ENCODE results near the gene GPR137.

Gene GPR137

GRCh38 chr11:64264371-64264852 lies 21.2 kb upstream of the GPR137 start:
- TF ChIP-seq MYC (IDR thresholded peaks at IDR 0.05; ENCODE audit: low read depth, low read length) (no peak), POLR2A (IDR thresholded peaks at IDR 0.05; ENCODE audit: extremely low read depth, insufficient read length) (no peak), MAX (IDR thresholded peaks at IDR 0.05; ENCODE audit: low read depth, low read length) (no peak), CTCF (IDR thresholded peaks at IDR 0.05; ENCODE audit: low read depth, low read length) (no peak)
- H3K4me3 ChIP-seq (ENCODE audit: low read depth, low read length) = no peak overlapping the region
- no peak for DNase-seq (ENCODE audit: low read depth)

- TF ChIP-seq MYC (IDR thresholded peaks at IDR 0.05; ENCODE audit: low read depth, low read length) (no peak), MAX (IDR thresholded peaks at IDR 0.05; ENCODE audit: low read depth, low read length) (no peak), CTCF (IDR thresholded peaks at IDR 0.05; ENCODE audit: low read depth, low read length) (no peak), POLR2A (IDR thresholded peaks at IDR 0.05; ENCODE audit: extremely low read depth, insufficient read length) (no peak)
- no peak overlapping the region for H3K4me3 ChIP-seq (ENCODE audit: low read depth, low read length)
- no peak for DNase-seq (ENCODE audit: low read depth)
Observed at GRCh38 chr11:64265176-64266160, 20.2 kb upstream of the GPR137 start.

GRCh38 chr11:64266339-64266738 lies 19.3 kb upstream of the GPR137 start:
- DNase-seq (ENCODE audit: low read depth) = no peak
- TF ChIP-seq CTCF (IDR thresholded peaks at IDR 0.05; ENCODE audit: low read depth, low read length) (no peak), MAX (IDR thresholded peaks at IDR 0.05; ENCODE audit: low read depth, low read length) (no peak), MYC (IDR thresholded peaks at IDR 0.05; ENCODE audit: low read depth, low read length) (no peak), POLR2A (IDR thresholded peaks at IDR 0.05; ENCODE audit: extremely low read depth, insufficient read length) (no peak)
- H3K4me3 ChIP-seq (ENCODE audit: low read depth, low read length) = no peak overlapping the region

GRCh38 chr11:64267207-64267945 lies 18.3 kb upstream of the GPR137 start:
- no peak overlapping the region for H3K4me3 ChIP-seq (ENCODE audit: low read depth, low read length)
- no peak for DNase-seq (ENCODE audit: low read depth)
- no peak for TF ChIP-seq MYC (IDR thresholded peaks at IDR 0.05; ENCODE audit: low read depth, low read length)
- no peak for TF ChIP-seq MAX (IDR thresholded peaks at IDR 0.05; ENCODE audit: low read depth, low read length)
- TF ChIP-seq POLR2A (IDR thresholded peaks at IDR 0.05; ENCODE audit: extremely low read depth, insufficient read length) = no peak
- no peak for TF ChIP-seq CTCF (IDR thresholded peaks at IDR 0.05; ENCODE audit: low read depth, low read length)

GRCh38 chr11:64268025-64268892 lies 17.4 kb upstream of the GPR137 start:
- no peak for DNase-seq (ENCODE audit: low read depth)
- H3K4me3 ChIP-seq (ENCODE audit: low read depth, low read length) = peak overlapping the region; percentile 72
- TF ChIP-seq POLR2A (IDR thresholded peaks at IDR 0.05; ENCODE audit: extremely low read depth, insufficient read length) (peak; percentile 9), MYC (IDR thresholded peaks at IDR 0.05; ENCODE audit: low read depth, low read length) (no peak), MAX (IDR thresholded peaks at IDR 0.05; ENCODE audit: low read depth, low read length) (no peak), CTCF (IDR thresholded peaks at IDR 0.05; ENCODE audit: low read depth, low read length) (no peak)

All from NB4 (cell line).